Astrocyte (in vitro differentiated cells and primary cell): ENCODE data around the gene PCID2.

Source experiments
- EZH2 ChIP-seq: IDR thresholded peaks from 2 replicates; pipeline ENCODE4 v1.6.1; 2012; ENCODE audit warnings: mild to moderate bottlenecking, low read length, inconsistent platforms; ENCODE audit not compliant: insufficient read depth
- TF ChIP-seq, protein P1 (sequence below): IDR thresholded peaks from 2 replicates; pipeline ENCODE4 v1.5.1; 2011; ENCODE audit warnings: low read depth, mild to moderate bottlenecking, inconsistent platforms, low read length, moderate library complexity; ENCODE audit not compliant: insufficient read depth

DNA sequence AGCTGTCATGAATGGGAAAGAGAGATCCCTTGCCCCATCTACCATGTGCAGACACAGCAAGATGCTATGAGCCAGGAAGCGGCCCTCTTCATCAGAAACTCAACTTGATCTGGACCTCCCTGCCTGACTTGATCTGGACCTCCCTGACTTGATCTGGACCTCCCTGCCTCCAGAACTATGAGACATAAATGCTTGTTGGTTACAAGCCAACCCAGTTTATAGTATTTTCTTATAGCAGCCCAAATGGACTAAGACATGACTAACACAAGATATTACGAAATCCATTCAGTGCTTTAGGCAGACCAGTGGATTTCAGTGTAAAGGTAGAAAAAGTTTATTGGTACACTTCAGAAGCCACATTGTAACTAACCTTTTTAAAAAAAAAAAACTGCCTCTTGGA lies 15.6 kb downstream of the PCID2 start:
- TF ChIP-seq, protein P1, sequence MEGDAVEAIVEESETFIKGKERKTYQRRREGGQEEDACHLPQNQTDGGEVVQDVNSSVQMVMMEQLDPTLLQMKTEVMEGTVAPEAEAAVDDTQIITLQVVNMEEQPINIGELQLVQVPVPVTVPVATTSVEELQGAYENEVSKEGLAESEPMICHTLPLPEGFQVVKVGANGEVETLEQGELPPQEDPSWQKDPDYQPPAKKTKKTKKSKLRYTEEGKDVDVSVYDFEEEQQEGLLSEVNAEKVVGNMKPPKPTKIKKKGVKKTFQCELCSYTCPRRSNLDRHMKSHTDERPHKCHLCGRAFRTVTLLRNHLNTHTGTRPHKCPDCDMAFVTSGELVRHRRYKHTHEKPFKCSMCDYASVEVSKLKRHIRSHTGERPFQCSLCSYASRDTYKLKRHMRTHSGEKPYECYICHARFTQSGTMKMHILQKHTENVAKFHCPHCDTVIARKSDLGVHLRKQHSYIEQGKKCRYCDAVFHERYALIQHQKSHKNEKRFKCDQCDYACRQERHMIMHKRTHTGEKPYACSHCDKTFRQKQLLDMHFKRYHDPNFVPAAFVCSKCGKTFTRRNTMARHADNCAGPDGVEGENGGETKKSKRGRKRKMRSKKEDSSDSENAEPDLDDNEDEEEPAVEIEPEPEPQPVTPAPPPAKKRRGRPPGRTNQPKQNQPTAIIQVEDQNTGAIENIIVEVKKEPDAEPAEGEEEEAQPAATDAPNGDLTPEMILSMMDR = no peak
- no peak for TF ChIP-seq EZH2
